Stimulated activated CD4-positive, alpha-beta T cell treated with anti-CD3 and anti-CD28 coated beads, Interleukin-4, amount 100 ng/mL, for 1 hour (primary cell): ENCODE results near the gene LAMC2.
"Not testable (repeated sequence)": the region's sequence is repeated elsewhere in the genome, so short reads cannot be mapped to it uniquely, and the experiment has no call there.

Source experiments
- DNase-seq: peaks from one replicate; pipeline ENCODE4 v3.0.0-alpha.2; 2020

LAMC2 gene

DNA sequence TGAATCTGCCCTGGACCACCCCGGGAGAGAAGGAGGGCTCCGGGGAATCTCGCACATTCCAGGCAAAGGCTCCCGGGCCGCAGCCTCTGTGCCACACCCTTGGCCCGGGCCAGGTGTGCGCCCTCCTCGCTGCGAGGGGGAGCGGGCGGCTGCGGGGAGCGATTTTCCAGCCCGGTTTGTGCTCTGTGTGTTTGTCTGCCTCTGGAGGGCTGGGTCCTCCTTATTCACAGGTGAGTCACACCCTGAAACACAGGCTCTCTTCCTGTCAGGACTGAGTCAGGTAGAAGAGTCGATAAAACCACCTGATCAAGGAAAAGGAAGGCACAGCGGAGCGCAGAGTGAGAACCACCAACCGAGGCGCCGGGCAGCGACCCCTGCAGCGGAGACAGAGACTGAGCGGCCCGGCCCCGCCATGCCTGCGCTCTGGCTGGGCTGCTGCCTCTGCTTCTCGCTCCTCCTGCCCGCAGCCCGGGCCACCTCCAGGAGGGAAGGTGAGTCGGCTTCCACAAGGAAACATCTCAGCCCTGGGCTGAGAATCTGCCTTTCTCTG lies at the start of gene LAMC2:
LAMC2 (plus strand) TSS at position 324 of the 550 bp plus-strand sequence; CDS start at position 413, 89 bp downstream.
- peak; percentile 20 for DNase-seq

GRCh38 chr1:183137782-183138181 lies 48.3 kb upstream of the LAMC2 start:
- DNase-seq: no peak

DNA sequence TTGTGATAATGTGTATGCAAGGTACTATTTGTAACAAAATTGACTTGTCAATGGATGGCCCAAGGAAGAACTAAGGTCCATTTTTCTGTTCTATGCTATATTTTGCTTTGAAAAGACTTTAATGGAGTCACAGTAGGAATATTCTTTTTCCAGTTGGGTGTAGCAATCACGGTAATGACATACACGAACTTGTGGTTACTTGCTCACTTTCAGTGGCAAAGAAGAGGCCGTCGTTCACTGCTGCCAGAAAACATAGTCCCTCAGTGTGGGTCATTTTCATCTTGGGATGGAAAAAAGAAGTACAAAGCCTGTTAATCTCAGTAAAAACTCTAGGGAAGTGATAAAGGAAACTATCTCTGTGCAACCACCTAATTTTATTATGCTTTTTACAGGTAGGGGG lies 47.8 kb upstream of the LAMC2 start:
- DNase-seq: no peak

- DNase-seq: no peak
Measured at GRCh38 chr1:183139281-183139942, 46.7 kb upstream of the LAMC2 start.

- DNase-seq: no peak
Measured at GRCh38 chr1:183140633-183141032, 45.4 kb upstream of the LAMC2 start.

- no peak for DNase-seq
Measured at GRCh38 chr1:183142171-183142570, 43.9 kb upstream of the LAMC2 start.

DNA sequence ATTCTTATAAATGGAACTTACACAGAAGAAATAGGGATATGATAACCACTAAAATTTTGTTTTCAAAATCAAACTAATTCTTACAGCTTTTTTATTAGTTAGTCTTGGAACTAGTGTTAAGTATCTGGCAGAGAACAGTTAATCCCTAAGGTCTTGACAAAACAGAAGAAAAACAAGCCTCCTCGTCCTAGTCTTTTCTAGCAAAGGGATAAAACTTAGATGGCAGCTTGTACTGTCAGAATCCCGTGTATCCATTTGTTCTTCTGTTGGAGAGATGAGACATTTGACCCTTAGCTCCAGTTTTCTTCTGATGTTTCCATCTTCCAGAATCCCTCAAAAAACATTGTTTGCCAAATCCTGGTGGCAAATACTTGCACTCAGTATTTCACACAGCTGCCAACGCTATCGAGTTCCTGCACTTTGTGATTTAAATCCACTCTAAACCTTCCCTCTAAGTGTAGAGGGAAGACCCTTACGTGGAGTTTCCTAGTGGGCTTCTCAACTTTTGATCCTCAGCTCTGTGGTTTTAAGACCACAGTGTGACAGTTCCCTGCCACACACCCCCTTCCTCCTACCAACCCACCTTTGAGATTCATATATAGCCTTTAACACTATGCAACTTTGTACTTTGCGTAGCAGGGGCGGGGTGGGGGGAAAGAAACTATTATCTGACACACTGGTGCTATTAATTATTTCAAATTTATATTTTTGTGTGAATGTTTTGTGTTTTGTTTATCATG lies 42.3 kb upstream of the LAMC2 start:
- DNase-seq: no peak

GRCh38 chr1:183144752-183145151 lies 41.3 kb upstream of the LAMC2 start:
- no peak for DNase-seq

DNA sequence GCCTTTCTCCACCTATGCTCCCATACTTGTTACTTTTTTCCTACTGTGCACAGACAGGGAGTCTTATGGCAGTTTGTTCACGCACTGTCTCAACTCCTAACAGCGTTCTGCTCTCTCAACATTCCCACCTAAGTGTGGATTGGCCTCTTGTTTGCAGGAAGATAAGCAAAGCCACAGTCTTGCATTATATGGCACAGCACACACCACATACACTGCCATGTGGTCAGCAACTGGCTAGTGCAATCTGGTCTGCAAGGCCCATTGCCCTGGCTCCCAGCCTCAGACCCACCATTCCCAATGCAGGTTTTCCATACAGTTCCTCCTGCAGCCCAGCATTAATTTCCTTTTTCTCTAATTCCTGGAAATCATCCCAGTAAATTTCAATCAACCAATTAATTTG lies 38.3 kb upstream of the LAMC2 start:
- DNase-seq: no peak

GRCh38 chr1:183148599-183148998 lies 37.5 kb upstream of the LAMC2 start:
- no peak for DNase-seq

- no peak for DNase-seq
Measured at GRCh38 chr1:183149273-183149672, 36.8 kb upstream of the LAMC2 start.

DNA sequence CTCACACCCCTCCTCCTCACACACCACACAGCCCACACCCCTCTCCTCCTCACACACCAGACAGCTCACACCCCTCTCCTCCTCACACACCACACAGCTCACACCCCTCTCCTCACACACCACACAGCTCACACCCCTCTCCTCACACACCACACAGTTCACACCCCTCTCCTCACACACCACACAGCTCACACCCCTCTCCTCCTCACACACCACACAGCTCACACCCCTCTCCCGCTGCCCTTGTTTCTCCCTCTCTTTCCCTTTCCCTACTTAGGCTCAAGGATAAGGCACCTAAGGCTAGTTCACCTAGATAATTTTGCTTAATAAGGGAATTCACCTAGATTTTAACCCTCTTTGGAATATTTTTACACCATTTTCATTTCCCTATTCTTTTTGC lies 36.0 kb upstream of the LAMC2 start:
- DNase-seq: not testable (repeated sequence)

DNA sequence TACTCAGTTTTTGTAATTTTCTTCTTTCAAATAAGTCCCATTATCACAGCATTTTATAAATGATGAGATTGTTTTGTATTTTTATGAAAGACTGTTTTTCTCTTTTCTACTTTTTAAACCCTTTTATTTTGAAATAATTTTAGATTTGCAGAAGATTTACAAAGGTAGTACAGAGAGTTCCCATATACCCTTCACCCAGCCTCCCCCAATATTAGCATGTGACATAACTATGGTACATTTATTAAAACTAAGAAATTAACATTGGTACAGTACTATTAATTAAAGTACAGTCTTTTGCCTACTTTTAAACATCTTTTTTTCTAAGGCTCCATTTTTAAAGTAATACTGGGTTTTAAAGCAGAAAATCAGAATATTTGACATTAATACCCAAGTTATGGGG lies 35.6 kb upstream of the LAMC2 start:
- DNase-seq: no peak

DNA sequence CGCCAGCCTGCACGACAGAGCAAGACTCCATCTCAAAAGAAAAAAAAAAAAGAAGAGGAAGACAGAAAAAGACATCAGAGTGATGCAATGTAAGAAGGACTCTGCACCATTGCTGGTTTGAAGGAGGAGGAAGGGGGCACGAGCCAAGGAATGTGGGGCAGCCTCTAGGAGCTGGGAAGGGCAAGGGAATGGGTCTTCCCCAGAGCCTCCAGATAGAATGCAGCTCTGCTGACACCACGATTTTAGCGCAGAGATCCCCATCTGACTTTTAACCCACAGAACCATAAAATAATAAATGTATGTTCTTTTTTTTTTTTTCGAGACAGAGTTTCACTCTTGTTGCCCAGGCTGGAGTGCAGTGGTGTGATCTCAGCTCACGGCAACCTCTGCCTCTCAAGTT lies 33.9 kb upstream of the LAMC2 start:
- no peak for DNase-seq

DNA sequence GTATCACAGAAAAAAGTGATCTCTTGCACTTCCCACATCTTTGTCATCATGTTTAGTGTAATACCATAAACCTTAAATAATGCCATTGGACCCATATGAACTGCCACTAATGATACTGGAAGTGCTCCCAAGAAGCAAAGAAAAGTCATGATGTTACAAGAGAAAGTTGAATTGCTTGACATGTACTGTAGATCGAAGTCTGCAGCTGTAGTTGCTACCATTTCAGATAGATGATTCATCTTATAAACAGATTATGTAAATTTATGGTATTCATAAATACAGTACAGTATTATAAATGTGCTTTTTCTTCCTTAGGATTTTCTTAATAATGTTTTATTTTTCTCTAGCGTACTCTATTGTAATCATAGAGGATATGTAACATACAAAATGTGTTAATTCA lies 30.1 kb upstream of the LAMC2 start:
- no peak for DNase-seq

GRCh38 chr1:183159960-183160359 lies 26.1 kb upstream of the LAMC2 start:
- no peak for DNase-seq

DNA sequence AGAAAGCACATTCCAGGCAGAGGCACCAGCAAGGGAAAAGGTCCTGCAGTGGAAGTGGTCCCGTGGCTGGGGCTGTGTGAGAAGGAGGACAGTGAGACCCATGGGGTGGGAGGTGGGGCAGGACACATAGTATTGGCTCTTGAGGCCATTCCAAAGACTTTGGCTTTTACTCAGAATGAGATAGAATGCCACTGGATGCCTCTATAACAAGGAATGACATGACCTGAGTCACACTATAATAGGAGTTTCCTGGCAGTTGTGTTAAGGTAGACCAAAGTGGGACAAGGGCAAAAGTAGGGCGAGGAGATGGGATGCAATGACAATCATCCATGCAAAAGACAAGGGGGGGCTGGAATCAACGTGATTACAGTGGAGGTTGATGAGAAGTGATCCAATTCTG lies 24.7 kb upstream of the LAMC2 start:
- no peak for DNase-seq

GRCh38 chr1:183163316-183163715 lies 22.7 kb upstream of the LAMC2 start:
- DNase-seq: no peak

DNA sequence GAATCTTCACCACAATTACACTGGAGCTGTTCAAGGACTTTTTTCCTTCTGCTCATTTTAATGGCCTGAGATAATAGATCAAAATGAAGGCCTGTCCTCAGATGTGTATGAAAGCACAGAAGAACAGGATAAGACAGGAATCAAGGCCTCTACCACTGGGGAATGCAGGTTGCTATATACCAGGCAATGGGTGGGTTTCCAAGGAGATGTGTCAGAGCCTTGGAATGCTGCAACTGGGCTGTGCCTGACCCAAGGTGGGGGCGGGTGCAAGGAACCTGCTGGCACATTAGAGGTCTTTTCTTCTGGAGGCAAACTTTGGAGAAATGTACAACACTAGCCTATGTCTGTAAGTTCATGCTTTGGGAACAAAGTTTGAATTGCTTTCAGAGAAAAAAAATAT lies 21.7 kb upstream of the LAMC2 start:
- DNase-seq: no peak

- DNase-seq: no peak
Measured at GRCh38 chr1:183164963-183165362, 21.1 kb upstream of the LAMC2 start.

GRCh38 chr1:183165456-183165855 lies 20.6 kb upstream of the LAMC2 start:
- no peak for DNase-seq

GRCh38 chr1:183166454-183166853 lies 19.6 kb upstream of the LAMC2 start:
- DNase-seq: no peak

DNA sequence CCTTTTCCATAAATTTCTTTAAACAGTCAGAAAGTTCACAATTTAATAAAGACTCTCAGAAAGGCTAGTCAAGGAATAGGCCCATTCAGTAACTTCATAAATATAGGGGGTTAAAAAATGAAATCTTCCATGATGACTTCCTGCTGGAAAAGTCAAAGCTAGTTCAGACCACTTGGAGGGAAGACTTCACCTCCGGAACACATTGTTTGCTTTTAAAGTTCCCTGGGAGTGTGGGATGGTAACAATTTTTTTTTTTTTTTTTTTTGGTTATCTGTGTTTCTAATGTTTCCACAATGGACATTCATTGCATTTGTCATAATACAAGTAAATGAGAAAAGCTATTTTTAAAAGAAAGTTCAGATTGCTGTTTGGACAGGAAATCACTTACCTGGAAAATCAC lies 18.4 kb upstream of the LAMC2 start:
- no peak for DNase-seq

DNA sequence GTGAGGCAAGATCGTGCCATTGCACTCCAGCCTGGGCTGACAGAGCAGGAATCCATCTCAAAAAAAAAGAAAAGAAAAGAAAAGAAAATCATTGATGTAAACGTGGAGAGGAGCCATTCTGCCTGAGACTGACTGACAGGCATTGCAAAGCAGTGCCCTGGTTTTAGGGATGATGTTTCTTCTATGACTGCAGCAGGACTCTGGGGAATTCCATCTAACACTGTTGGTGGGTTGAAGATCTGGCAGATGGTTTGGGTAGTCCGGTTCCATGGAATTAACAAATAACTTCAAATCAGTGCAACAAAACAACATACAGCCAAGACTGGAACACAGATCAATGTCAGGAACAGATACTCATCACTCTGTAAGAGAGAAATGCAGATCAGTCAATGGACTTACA lies 17.8 kb upstream of the LAMC2 start:
- no peak for DNase-seq

DNA sequence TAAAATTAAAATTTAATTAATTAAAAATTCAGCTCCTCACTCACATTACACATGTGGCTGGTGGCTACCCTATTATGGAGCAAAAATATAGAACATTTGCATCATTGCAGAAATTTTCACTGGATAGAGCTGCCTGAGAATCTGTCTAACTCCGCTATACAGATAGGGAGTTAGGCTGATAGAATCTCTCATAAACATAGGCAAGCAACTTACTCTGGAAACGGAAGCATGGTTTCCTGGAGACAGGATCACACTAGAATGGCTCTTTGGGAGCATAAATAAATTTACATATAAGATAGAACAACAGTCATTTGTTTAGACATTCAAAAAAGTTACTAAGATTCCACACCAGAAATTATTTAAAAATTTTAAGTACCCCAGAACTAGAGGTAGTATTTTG lies 12.2 kb upstream of the LAMC2 start:
- no peak for DNase-seq
